Fibroblast of skin of right biceps (primary cell): Measurements from ENCODE around the gene PRKN.
"Not testable (repeated sequence)": the region's sequence is repeated elsewhere in the genome, so short reads cannot be mapped to it uniquely, and the experiment has no call there.

Experiments used
- DNase-seq: peaks from one replicate; pipeline ENCODE4 v3.0.0-alpha.2; 2013

PRKN gene

DNA sequence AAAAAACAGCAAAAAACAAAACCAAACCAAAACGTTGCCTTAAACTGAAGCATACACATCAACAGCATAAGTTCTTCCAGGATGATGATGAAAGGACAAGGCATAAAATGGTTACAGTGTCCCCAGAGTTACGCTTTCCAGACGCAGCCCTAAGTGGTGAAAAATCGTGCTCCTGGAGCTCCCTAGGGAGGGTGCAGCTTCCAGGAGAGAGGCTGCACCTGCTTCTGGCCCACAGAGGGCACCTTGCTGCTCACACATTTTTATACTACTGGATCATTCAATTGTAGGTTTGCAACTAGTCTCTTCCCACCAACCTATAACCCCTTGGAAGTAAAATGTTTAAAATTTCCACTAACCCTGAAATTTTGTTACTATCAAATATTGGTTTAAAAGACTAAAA, 115.0 kb downstream of the PRKN start:
- no peak for DNase-seq

DNA sequence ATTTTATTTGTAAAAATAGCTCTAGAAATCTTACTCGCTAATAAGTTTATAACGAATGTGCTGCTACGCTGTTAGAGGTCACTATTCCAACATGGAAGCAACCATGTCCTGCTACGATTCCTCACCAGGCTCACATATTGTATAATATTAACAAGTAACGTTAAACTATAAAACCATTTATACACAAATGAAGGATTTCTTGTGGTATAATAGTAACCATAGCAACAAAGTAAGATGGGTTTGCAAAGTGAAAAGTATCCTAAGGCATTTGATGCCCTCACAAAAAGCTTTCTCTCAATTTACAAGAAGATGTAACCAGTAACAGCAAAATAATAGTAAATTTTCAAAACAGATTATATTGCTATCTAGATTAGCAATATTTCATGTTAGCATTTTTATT, 117.2 kb downstream of the PRKN start:
- no peak for DNase-seq

DNA sequence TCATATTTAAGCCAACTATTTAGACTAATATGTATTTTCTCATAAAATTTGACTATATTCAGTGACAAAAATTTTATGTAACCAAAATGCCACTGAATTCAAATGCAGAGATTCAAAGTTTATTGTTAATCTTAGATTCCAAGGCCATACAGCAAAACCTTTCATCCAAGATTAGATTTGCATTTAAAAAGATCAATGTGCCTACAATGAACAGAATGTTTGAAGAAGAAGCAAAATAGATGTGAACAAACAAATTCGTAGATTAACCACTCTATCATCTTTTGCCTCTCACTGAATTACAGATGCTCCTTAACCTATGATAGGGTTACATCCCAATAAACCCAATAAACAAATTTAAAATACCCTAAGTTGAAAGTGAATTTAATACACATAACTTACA, 121.7 kb downstream of the PRKN start:
- DNase-seq = no peak

DNA sequence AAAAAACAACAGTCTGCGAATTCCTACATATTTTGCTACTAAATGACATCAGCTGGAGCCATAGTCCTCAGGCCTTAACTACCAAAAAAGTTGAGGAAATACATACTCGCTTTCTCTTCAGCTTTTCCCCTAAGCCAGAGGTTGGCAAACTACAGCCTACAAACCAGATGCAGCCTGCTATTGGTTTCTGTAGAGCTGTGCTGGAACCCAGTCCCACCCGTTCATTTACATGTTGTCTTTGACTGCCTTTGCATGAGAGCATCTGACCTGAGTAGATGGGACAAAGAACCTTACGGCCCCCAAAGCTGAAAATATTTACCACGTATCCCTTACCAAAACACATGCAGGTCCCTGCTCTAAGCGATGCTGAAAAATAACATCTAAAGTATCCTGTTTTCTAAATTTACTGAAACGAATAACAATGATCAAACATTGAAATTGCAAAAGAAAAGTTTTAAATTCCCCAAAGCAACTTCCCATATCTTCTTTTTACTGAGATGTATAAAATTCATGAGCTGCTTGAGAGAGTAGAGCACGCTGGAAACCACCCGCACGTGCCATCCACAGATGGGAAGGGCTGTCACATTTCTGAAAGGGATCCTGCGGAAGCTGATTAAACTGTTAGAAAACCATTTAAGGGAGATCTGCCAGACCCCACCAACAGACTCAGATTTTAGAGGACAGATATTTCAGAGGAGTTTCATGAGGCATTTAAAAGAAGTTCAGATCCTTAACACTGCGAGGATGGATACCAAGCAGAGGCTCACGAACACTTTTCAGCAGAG, 124.1 kb downstream of the PRKN start:
- DNase-seq = no peak

DNA sequence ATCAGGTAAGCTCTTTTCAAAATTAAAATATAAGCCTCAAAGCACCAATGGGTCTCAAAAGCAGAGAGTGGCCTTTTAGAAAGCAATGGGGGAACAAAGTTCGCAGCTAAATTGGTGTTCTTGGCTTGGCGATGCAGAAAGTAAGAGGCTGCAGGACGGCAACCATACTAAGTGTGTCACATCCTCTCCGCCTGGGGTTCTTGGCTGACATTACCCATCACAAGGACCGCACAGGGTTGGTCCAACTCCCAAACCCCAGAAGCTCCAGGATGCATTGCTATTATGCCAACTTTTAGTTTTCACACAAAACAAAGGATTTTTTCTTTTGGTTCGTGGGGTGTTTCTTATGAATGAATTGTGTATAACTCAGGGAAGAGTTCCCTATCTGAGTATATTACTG, 124.8 kb downstream of the PRKN start:
- no peak for DNase-seq

DNA sequence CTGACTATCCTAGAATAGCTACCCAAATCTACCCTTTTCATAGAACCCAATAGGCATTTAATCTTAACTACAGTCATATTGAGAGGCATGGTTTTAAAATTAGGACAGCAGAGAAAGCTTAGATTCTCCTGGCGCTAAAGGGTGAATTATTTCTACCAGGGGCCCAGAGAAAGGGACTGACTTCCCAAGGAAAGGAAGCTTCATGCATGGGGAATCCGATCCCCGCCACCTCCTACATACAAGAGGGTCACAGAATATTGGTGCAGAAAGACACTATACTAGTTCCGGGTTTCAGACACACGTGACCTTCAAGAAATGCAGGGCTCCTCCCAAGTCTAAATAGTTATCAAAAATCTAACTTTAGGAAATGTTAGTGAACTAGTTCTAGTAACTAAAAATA, 130.9 kb downstream of the PRKN start:
- DNase-seq = no peak

DNA sequence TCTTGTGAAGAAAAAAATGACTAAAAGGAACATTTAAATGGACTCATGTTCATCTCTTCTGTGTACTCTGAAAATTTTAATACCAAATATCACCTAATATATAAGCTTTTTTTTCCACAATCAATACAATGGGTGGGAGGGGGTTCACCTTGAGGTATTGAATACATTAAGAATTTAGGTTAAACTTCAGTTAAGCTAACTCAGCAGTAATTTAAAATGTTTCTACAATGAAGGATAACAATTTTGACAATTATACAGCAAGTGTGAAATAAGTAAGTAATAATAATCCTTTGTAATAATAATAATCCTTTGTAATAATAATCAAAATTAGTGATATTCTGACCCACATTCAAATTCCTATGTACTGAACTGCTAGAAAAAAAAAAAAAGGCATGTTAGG, 136.0 kb downstream of the PRKN start:
- no peak for DNase-seq

DNA sequence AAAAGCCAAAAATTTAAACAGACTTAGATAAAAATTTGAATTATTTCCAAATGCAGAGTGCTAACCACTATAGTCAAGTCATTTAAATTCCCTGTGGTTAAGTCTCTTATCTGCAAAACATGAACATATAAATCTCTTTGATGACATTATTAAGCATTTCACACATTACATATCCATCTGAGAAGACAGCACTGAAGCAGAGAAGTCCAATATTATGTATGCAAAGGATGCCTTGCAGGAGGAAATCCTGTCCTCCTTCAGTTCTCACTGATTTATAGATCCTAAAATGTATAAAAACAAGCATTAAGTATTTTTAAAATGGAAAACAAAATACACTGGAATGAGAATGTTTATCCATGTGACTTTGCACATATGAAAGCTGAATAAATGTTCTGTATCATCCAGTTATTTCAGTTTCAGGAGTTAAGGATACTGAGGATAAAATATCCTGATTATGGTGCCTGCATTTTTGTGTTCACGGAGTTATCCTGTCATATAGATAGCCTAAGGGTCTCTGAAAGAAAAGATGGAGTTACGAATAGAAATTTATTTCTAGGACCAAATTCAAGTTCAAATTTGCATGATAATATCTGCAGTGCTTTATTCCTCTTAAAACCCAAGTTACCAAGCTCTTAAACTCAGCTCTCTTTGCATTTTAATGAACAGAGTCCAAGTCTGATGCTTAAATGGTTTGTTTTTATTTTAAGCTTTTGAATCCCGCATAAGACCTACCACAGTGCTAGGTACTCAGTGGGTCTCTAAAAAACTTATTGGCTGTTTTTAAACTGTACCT, 145.4 kb downstream of the PRKN start:
- peak; percentile 14 for DNase-seq

DNA sequence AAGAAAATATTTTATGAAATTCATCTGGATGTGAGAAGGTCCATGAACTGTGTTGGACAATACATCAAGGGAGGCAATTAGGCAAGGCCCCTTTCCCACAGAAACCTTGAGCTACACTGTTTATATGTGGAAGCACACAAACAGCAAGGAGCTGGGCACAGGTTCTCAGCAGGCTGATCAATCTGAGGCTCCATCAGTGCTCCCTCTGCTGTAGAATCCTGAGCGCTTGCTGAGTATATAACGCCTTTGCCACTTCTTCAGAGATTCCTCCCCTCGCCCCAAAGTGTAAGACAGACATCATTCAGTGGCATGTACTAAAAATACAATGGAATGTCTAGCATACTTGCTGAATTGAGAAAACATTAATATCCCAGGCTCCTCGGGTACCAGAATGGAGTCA, 146.9 kb downstream of the PRKN start:
- peak; percentile 16 for DNase-seq

DNA sequence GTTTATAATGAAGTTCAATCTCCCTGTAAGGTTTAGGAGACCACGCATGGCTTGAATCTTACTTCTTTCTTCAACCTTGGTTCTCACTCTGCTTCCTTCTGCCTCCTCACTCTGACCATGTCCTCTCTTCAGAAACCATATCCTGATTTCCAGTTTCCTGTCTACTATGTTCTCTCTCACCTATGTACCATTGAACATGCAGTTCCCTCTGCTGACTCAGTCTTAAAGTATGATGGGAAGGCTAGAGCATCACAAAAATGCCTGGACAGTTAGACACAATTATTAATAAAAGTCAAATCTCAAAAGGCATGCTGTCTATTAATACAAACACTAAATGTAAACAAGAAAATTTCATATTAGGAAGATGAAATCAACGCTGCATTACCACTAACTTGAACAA, 151.6 kb downstream of the PRKN start:
- peak; percentile 27 for DNase-seq

DNA sequence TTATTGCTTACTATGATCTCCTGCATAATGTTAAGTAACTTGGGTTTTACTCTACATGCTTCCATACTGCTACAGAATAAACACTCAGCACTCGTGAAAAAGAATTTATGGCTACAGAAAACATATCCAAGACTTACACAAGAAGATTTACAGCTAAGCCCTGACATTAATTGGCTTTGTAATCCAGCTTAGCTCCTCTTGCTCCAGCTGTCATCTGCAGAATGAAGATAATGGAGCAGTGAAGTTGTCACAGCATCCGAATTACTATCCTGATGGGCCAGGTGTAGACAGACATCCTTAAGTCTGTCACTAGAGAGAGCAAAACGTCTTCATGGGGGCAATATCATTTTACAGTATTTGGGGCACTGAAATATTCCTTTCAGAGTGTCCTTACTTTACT, 155.3 kb downstream of the PRKN start:
- no peak for DNase-seq

DNA sequence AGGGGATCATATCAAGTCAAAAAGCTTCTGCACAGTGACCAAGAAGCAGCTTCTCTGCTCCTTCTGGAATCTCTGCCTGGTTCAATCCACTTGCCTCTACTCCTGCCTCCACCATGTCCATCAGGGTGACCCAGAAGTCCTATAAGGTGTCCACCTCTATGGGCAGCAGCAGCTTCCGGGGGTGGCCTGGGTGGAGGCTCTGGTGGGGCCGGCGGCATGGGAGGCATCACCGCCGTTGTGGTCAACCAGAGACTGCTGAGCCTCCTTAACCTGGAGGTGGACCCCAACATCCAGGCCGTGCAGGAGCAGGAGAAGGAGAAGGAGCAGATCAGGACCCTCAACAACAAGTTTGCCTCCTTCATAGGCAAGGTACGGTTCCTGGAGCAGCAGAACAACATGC, 159.3 kb downstream of the PRKN start:
- DNase-seq = no peak

DNA sequence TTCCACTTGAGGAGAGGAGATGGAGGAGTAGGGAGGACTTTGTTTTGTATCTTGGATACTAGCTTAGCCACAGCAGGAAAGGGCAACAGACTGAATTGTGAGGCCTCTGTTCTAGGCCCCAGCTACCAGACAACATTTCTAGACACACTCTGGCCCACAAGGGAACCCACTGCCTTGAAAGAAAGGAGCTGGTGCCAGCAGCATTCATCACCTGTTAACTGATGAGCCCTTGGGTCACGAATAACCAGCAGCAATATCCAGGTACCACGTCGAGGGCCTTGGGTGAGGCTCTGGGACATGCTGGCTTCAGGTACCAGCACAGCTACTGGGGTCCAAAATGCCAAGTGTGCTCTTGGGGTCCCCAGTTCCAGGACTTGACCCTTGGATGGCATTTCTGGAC, 165.5 kb downstream of the PRKN start:
- no peak for DNase-seq

DNA sequence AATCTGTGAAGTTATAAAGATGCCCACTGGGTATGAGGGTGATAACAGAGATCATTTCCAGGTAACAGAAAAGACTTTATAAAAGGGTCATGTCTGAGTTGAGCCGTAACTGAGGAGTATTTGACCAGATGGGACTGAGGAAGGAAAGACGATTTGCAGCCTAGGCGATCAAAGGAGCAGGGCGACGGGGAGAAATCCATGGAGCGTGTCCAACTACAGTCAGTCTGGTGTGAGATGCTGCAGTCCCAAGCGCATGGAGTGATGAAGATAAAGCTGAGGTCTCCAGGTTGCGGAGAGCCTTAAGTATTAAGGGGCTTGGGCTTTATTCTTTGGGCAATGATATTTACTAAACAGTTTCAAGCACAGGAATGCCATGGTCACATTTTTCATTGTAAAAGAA, 166.7 kb downstream of the PRKN start:
- DNase-seq = no peak

DNA sequence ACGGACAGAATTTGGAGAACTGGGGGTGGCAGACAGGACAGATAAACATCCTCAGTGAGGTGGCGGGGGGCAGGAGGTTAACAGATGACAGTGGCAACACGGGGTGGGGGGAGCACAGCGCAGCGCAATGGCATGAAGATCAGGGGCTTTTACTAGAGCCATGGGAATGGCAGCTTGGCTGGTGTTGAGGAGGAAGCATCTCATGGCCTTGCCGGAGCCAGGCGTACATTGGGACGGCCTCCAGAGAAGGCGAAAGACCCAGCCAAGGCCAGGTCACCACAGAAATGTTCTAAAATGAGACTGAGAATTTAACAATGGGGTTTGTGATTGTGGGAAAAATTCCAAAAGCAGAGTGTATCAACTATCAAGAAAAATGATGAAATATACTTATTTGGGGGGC, 173.0 kb downstream of the PRKN start:
- DNase-seq = no peak

DNA sequence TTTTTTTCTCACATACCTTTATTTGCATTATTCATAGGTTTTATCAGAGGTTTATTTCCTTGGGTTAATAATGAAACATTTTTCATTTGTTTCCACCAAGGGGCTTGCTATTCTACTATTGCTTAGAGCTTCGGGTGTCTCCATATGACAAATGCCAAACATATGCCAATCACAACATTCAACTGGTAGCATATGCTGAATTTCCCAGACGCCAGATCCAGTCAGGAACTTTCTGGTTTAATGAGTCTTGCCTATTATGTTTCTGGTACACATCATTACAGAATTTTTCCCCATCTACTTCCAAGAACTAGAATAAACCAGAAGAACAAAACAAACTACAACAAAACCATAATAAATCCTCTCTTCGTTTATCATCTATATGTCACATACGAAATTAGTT, 180.7 kb downstream of the PRKN start:
- no peak for DNase-seq

DNA sequence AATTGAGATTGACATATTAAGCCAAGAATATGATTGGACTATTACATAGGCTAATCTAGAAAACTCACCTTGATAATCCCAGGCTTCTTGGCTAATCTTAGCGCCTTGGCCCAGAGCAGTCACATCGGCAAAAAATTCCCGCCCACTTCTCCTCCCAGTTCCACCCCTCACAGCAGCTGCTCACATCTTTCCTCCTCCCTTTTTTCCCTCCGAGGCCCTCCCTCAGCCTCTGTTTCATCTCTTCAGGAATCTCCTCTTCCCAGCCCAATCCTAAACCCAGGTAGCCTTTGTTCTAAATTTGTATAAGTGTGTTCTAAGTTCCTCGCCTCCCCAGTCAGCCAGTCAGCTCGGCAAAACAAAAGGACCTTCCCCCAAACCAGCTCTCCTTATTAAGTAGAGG, 184.3 kb downstream of the PRKN start:
- no peak for DNase-seq

DNA sequence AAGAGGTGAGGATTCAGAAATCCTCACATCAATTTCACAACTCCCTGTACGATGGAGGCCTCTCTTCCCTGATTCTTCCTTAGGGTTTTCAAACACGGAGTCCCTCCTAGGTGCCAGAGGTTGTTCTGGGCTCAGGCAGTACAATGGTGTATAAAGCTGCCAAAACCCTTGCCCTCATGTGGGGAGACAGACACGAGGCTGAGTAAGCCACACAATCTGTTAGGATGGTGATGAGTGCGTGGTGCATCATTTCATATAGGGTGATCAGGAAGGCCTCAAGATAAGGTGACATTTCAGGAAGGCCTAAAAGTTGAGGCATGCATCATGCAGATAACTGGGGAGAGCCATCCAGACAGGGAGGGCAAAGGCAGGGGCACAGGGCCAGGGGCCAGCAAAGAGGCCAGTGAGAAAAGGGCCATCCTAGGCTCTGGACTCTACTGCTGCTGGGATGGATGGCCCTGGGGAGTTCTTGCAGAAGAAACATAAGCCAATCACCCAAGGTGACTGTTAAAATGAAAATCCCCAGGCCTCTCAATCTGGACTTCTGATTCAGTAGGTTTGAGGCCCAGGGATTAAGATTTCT, 186.5 kb downstream of the PRKN start:
- no peak for DNase-seq

DNA sequence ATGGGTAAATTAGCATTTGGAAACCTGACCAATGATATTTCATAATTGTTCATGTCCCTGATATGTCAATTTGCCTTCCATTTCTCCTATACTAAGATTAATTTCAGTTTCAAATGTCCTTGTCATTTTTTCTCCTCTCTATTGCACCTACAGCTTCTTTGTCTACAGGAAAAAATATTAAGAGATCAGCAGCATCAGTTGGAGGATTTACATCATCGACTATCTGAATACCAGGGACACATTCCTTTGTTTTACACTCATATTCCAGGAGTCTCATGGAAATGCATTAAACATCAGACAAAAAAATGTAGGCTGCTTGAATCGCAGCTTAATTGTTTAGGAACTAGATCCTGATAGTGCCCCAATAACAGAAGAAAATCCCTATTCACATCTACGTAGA, 188.2 kb downstream of the PRKN start:
- DNase-seq = peak; percentile 35

DNA sequence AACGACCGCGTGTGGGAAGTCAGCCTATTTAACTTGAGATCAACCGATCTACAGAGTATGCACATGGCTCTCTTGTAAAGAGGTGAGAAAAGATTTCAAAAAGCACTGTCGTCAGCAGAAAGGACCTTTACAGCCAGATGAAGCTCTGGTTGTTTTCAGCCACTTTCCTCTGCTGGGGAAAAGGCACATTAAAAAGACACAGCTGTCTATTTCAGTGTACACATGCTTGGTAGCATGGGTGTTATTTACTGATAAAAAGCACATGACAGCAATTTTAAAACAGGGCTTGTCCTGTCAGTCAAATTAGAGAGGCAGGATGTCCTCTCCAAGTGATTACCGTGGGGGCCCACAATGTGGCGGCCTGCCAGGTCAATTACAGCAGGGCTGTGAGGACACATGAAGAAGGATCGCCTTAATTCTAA, 188.9 kb downstream of the PRKN start:
- DNase-seq = peak; percentile 17

DNA sequence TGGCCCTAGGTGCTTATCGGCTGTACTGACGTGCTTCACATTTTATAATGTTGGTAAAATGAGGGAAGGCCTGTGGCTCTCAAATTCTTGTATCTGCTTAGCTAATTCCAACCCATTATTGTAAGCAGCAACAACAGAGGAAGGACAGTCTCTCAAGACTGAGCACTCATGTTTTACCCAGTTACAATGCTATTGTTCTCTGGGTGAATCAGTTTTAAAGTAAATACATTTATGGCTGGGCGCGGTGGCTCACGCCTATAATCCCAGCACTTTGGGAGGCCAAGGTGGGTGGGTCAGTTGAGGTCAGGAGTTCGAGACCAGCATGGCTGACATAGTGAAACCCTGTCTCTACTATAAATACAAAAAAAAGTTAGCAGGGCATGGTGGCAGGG, 194.6 kb downstream of the PRKN start:
- no peak for DNase-seq

DNA sequence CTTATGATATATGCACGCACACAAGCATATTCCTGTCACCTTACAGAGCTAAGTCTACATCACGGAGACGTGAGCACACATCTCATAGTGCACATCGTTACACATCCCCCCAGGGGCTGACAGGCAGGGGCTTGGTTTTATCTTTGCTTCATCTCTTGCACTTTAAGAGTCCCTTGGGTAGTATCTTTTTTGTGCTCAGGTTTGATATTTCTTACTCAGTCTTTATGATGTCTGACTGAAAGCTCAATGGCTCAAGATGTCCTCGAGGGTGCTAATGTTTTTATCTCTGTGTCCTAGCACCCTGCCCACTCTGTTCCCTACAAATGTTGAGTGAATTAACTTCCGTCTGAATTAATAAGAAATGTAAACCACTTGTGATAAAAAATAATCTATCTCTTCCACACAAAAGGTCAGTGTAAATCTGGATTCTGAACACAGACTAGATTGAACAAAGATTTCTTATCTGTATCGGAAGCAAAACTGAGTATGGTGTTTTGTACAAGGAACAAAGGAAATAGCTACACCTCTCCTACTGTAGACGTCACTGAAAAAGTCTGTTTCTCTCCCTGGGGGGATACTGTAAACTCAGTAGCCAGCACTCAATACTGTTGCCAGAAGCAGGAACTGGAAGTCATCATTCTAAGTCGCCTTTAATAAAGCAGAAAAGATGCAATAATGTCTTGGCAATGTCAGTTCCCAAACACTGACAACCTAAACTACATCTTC, 195.1 kb downstream of the PRKN start:
- DNase-seq = no peak

DNA sequence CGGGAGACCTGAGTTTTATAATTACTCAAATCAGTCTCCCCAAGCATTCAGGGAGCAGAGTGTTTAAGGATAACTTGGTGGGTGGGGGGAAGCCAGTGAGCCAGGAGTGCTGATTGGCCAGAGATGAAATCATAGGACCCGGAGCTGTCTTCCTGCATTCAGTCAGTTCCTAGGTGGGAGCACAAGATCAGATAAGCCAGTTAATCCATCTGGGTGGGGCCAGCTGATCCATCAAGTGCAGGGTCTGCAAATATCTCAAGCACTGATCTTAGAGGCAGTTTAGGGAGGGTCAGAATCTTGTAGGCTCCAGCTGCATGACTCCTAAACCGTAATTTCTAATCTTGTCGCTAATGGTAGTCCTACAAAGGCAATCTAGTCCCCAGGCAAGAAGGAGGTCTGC, 196.2 kb downstream of the PRKN start:
- not testable (repeated sequence) for DNase-seq

DNA sequence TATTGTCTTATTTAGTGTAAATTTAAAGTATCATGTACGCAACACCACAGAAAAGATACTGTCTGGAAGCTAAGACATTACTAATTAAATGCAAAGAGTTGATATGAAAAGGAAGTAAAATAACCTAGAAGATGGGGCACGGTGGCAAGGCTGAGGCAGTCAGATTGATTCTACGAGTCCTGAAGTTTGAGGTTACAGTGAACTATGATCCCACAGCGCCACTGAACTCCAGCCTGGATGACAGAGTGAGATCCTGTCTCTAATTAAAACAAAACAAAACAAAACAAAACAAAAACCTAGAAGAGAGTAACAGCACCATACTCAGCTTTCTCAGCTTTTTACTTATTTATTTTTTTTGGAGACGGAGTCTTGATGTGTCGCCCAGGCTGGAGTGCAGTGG, 199.0 kb downstream of the PRKN start:
- DNase-seq = no peak
